Memory B cell (primary cell): Measurements from ENCODE around the gene C19orf47.

Experiments
- ATAC-seq: fragments of 150-1000 bp; cut with Tn5 transposase; 2 replicates; pipeline ENCODE4 v1.10.0; 2021; ENCODE audit warnings: low read depth, mild to moderate bottlenecking, moderate library complexity
- DNase-seq, 2 donors: peaks; one replicate each; pipeline ENCODE4 v3.0.0; 2022; ENCODE audit warnings: low spot score in 2 of 2
- H3K27ac Mint-ChIP-seq: one replicate; pipeline ENCODE4 v1.8.0; 2022; ENCODE audit warnings: mild to moderate bottlenecking, moderate library complexity, mixed read lengths
- H3K27me3 Mint-ChIP-seq: one replicate; pipeline ENCODE4 v1.8.0; 2022; ENCODE audit warnings: mixed read lengths
- H3K36me3 Mint-ChIP-seq: one replicate; pipeline ENCODE4 v1.8.0; 2022; ENCODE audit warnings: mild to moderate bottlenecking, mixed read lengths
- H3K4me1 Mint-ChIP-seq: one replicate; pipeline ENCODE4 v1.8.0; 2022; ENCODE audit warnings: mixed read lengths
- H3K4me3 Mint-ChIP-seq: one replicate; pipeline ENCODE4 v1.8.0; 2022; ENCODE audit warnings: mild to moderate bottlenecking, moderate library complexity, mixed read lengths
- H3K9me3 Mint-ChIP-seq: one replicate; pipeline ENCODE4 v1.8.0; 2022; ENCODE audit warnings: mixed read lengths

C19orf47 gene

GRCh38 chr19:40302224-40303011 lies 45.8 kb downstream of the C19orf47 start:
- DNase-seq (no peak), ATAC-seq (no peak)
- Mint-ChIP-seq H3K4me3 (no peak overlapping the region), H3K27me3 (peaks cover 1% of the 10 kb centered on the region), H3K27ac (no peak overlapping the region), H3K4me1 (peaks cover 3% of the 10 kb centered on the region), H3K36me3 (no peaks in the 10 kb centered on the region), H3K9me3 (no peaks in the 10 kb centered on the region)

GRCh38 chr19:40300668-40301067 lies 47.5 kb downstream of the C19orf47 start:
- Mint-ChIP-seq H3K27ac (no peak overlapping the region), H3K9me3 (no peaks in the 10 kb centered on the region), H3K4me1 (peaks cover 3% of the 10 kb centered on the region), H3K27me3 (peaks cover 1% of the 10 kb centered on the region), H3K4me3 (no peak overlapping the region), H3K36me3 (no peaks in the 10 kb centered on the region)
- ATAC-seq (no peak), DNase-seq (no peak)

GRCh38 chr19:40298026-40298425 lies 50.2 kb downstream of the C19orf47 start:
- no peak overlapping the region for H3K4me3 Mint-ChIP-seq
- no peak overlapping the region for H3K27ac Mint-ChIP-seq
- no peaks in the 10 kb centered on the region for H3K27me3 Mint-ChIP-seq
- no peaks in the 10 kb centered on the region for H3K36me3 Mint-ChIP-seq
- DNase-seq (no peak), ATAC-seq (no peak)
- no peaks in the 10 kb centered on the region for H3K9me3 Mint-ChIP-seq
- H3K4me1 Mint-ChIP-seq, result no peaks in the 10 kb centered on the region

GRCh38 chr19:40294560-40294959 lies 53.6 kb downstream of the C19orf47 start:
- H3K27ac Mint-ChIP-seq, result no peak overlapping the region
- H3K4me3 Mint-ChIP-seq, result no peak overlapping the region
- no peaks in the 10 kb centered on the region for H3K9me3 Mint-ChIP-seq
- ATAC-seq (no peak), DNase-seq (no peak)
- H3K27me3 Mint-ChIP-seq, result no peaks in the 10 kb centered on the region
- H3K4me1 Mint-ChIP-seq, result no peaks in the 10 kb centered on the region
- no peaks in the 10 kb centered on the region for H3K36me3 Mint-ChIP-seq

GRCh38 chr19:40286971-40287421 lies 61.2 kb downstream of the C19orf47 start:
- no peaks in the 10 kb centered on the region for H3K9me3 Mint-ChIP-seq
- no peaks in the 10 kb centered on the region for H3K36me3 Mint-ChIP-seq
- no peaks in the 10 kb centered on the region for H3K27me3 Mint-ChIP-seq
- H3K27ac Mint-ChIP-seq, result peak overlapping the region; percentile 100
- no peak for DNase-seq
- no peak for ATAC-seq
- peak overlapping the region; percentile 61 for H3K4me3 Mint-ChIP-seq
- H3K4me1 Mint-ChIP-seq, result peaks cover 24% of the 10 kb centered on the region

GRCh38 chr19:40286235-40286970 lies 61.8 kb downstream of the C19orf47 start:
- H3K27me3 Mint-ChIP-seq, result no peaks in the 10 kb centered on the region
- H3K36me3 Mint-ChIP-seq, result no peaks in the 10 kb centered on the region
- H3K4me3 Mint-ChIP-seq, result peak overlapping the region; percentile 89
- no peaks in the 10 kb centered on the region for H3K9me3 Mint-ChIP-seq
- H3K4me1 Mint-ChIP-seq, result peaks cover 28% of the 10 kb centered on the region
- no peak for DNase-seq
- no peak for ATAC-seq
- H3K27ac Mint-ChIP-seq, result peak overlapping the region; percentile 100

GRCh38 chr19:40285353-40286234 lies 62.6 kb downstream of the C19orf47 start:
- ATAC-seq (peak; percentile 67), DNase-seq (peak; percentile 89 to 97)
- peak overlapping the region; percentile 100 for H3K27ac Mint-ChIP-seq
- H3K36me3 Mint-ChIP-seq, result no peaks in the 10 kb centered on the region
- no peaks in the 10 kb centered on the region for H3K9me3 Mint-ChIP-seq
- no peaks in the 10 kb centered on the region for H3K27me3 Mint-ChIP-seq
- H3K4me1 Mint-ChIP-seq, result peaks cover 32% of the 10 kb centered on the region
- H3K4me3 Mint-ChIP-seq, result peak overlapping the region; percentile 89

- no peaks in the 10 kb centered on the region for H3K9me3 Mint-ChIP-seq
- peaks cover 41% of the 10 kb centered on the region for H3K4me1 Mint-ChIP-seq
- peaks cover 3% of the 10 kb centered on the region for H3K36me3 Mint-ChIP-seq
- peak within 1 kb of the TSS; percentile 89 for H3K4me3 Mint-ChIP-seq
- H3K27ac Mint-ChIP-seq, result peak within 1 kb of the TSS; percentile 100
- H3K27me3 Mint-ChIP-seq, result no peaks in the 10 kb centered on the region
- ATAC-seq (peak; percentile 49), DNase-seq (peak; percentile 84 to 92)
Observed at GRCh38 chr19:40284501-40285352, 63.5 kb downstream of the C19orf47 start, which contains the start of gene AKT2. Gene AKT2, minus strand, starts transcription at chr19:40285345. Its CDS starts 20,078 bp downstream, at chr19:40265267.

- H3K9me3 Mint-ChIP-seq, result no peaks in the 10 kb centered on the region
- H3K27me3 Mint-ChIP-seq, result no peaks in the 10 kb centered on the region
- H3K4me3 Mint-ChIP-seq, result peak overlapping the region; percentile 89
- DNase-seq (no peak), ATAC-seq (no peak)
- peaks cover 3% of the 10 kb centered on the region for H3K36me3 Mint-ChIP-seq
- H3K4me1 Mint-ChIP-seq, result peaks cover 42% of the 10 kb centered on the region
- H3K27ac Mint-ChIP-seq, result peak overlapping the region; percentile 100
Observed at GRCh38 chr19:40284251-40284500, 64.0 kb downstream of the C19orf47 start.

GRCh38 chr19:40283414-40284250 lies 64.6 kb downstream of the C19orf47 start:
- peaks cover 42% of the 10 kb centered on the region for H3K4me1 Mint-ChIP-seq
- DNase-seq, result no peak
- H3K9me3 Mint-ChIP-seq, result no peaks in the 10 kb centered on the region
- H3K27me3 Mint-ChIP-seq, result no peaks in the 10 kb centered on the region
- ATAC-seq, result no peak
- H3K36me3 Mint-ChIP-seq, result peaks cover 3% of the 10 kb centered on the region
- peak overlapping the region; percentile 89 for H3K4me3 Mint-ChIP-seq
- peak overlapping the region; percentile 100 for H3K27ac Mint-ChIP-seq

- peaks cover 48% of the 10 kb centered on the region for H3K4me1 Mint-ChIP-seq
- H3K4me3 Mint-ChIP-seq, result peak overlapping the region; percentile 89
- H3K36me3 Mint-ChIP-seq, result peaks cover 3% of the 10 kb centered on the region
- H3K27ac Mint-ChIP-seq, result peak overlapping the region; percentile 100
- H3K9me3 Mint-ChIP-seq, result no peaks in the 10 kb centered on the region
- no peak for ATAC-seq
- no peak for DNase-seq
- H3K27me3 Mint-ChIP-seq, result no peaks in the 10 kb centered on the region
Observed at GRCh38 chr19:40282920-40283319, 65.3 kb downstream of the C19orf47 start.

GRCh38 chr19:40282209-40282580 lies 66.0 kb downstream of the C19orf47 start:
- Mint-ChIP-seq H3K36me3 (peaks cover 5% of the 10 kb centered on the region), H3K27me3 (no peaks in the 10 kb centered on the region), H3K27ac (peak overlapping the region; percentile 100), H3K9me3 (no peaks in the 10 kb centered on the region), H3K4me3 (no peak overlapping the region), H3K4me1 (peaks cover 55% of the 10 kb centered on the region)
- DNase-seq (no peak), ATAC-seq (no peak)
